MCF 10A (cell line): ENCODE results near the gene NHLRC4. TPM values are rescaled to one million over a fixed set of nuclear protein-coding genes. Genes with fewer than 3 reads are reported as not detected.

Experiments used
- BruUV-seq: library from RNA; stranded (reverse); fragments of 400-500 nt; replicated peaks from 2 replicates; lab custom pipeline; 2021; lab: Mats Ljungman, UMichigan
- CTCF ChIA-PET: fragments of 300-600 bp; sonication (Branson Sonifier 250); formaldehyde crosslinking; extraction: SDS; loops from one replicate; lab custom pipeline; 2021; ENCODE audit warnings: antibody characterized with exemption, inconsistent platforms; lab: Yijun Ruan, JAX
- POLR2A ChIA-PET: fragments of 300-600, 350-650 bp; sonication (Branson Sonifier 250); formaldehyde crosslinking; extraction: SDS; loops from one replicate; lab custom pipeline; 2020; ENCODE audit warnings: antibody characterized with exemption, inconsistent platforms; lab: Yijun Ruan, JAX
- DNase-seq: peaks from one replicate; pipeline ENCODE4 v3.0.0-alpha.2; 2018; ENCODE audit not compliant: unreplicated experiment
- H3K27ac Mint-ChIP-seq: one replicate; pipeline ENCODE4 v1.8.0; 2022; ENCODE audit warnings: mild to moderate bottlenecking, low read depth, mixed read lengths; ENCODE audit not compliant: unreplicated experiment
- H3K27me3 Mint-ChIP-seq: one replicate; pipeline ENCODE4 v1.8.0; 2022; ENCODE audit warnings: mixed read lengths; ENCODE audit not compliant: insufficient read depth, unreplicated experiment
- H3K36me3 Mint-ChIP-seq: one replicate; pipeline ENCODE4 v1.8.0; 2022; ENCODE audit warnings: mild to moderate bottlenecking, moderate library complexity, mixed read lengths; ENCODE audit not compliant: insufficient read depth, unreplicated experiment
- H3K4me1 Mint-ChIP-seq: one replicate; pipeline ENCODE4 v1.8.0; 2022; ENCODE audit warnings: mixed read lengths; ENCODE audit not compliant: insufficient read depth, unreplicated experiment
- H3K4me3 Mint-ChIP-seq: one replicate; pipeline ENCODE4 v1.8.0; 2022; ENCODE audit warnings: mild to moderate bottlenecking, moderate library complexity, mixed read lengths; ENCODE audit not compliant: unreplicated experiment
- H3K9me3 Mint-ChIP-seq: one replicate; pipeline ENCODE4 v1.8.0; 2022; ENCODE audit warnings: mixed read lengths; ENCODE audit not compliant: unreplicated experiment
- intact Hi-C: fragments of 100-400 bp; cut with micrococcal nuclease; formaldehyde crosslinking; loops from 2 replicates; pipeline ENCODE4 v1.14.1; 2022
- total RNA-seq: library from RNA; stranded (reverse); gene quantifications from 2 replicates; pipeline ENCODE4 v1.2.3, GENCODE V29; 2022
- TF ChIP-seq, protein P1 (sequence below): fragments of 200-600 bp; IDR thresholded peaks from one replicate; pipeline ENCODE4 v1.8.0; 2022; ENCODE audit warnings: antibody characterized with exemption, mild to moderate bottlenecking; ENCODE audit not compliant: unreplicated experiment

Gene NHLRC4
- total RNA-seq, 1 experiment from 2014 or later: not detected

DNA sequence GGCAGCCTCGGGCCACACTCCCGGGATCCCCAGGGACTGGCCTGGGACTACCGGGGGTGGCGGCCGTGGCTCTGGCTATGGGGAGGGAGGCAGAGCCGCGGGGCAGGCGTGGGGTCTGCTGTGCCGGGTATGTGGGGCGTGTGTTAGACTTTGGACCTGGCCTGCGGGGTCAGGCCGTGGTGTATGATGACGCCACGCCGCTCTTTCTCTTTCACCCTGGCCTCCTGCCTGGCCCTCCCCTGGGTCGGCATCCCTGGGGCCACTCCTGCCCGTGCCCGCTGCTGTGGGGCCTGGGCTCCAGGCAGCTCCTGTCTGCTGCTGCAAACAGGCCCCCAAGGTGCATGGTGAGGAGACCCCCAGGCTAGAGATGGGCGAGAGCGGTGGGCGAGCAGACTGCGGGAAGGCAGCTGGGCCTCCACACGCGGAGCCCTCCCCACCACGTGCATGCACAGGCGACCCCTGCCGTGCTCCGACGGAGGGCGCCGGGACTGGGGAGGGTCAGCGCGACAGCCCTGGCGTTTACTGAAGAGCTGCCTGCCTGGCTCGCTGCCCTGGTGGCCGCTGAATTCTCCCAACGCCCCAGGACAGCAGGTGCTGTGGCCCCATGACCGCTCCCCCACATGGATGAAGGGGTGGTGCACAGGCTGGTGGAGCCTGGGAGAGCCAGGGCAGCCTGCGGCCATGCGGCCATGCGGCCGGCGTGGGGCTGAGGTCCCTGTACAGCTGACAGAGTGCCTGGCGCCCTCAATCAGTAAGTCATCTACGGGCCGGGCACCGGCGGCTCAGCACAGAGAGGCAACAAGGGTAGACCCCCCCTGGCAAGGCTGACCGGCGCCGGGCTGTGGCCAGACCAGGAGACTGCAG is 23.3 kb upstream of the NHLRC4 start:
- no TSS peak for BruUV-seq
- Mint-ChIP-seq H3K9me3 (no peaks in the 10 kb centered on the region), H3K27ac (no peak overlapping the region), H3K27me3 (no peaks in the 10 kb centered on the region), H3K4me3 (no peak overlapping the region), H3K4me1 (no peaks in the 10 kb centered on the region), H3K36me3 (peaks cover 26% of the 10 kb centered on the region)
- POLR2A ChIA-PET: interaction anchor here (0.6 kb wide), 2 partner anchors 16 to 864 kb away, joined by 3 to 4 read pairs; no protein-coding TSS in a partner anchor
- CTCF ChIA-PET: interaction anchor here (0.5 kb wide), 1 partner anchor 437 kb away, joined by 4 read pairs; no protein-coding TSS in a partner anchor
- TF ChIP-seq, protein P1, sequence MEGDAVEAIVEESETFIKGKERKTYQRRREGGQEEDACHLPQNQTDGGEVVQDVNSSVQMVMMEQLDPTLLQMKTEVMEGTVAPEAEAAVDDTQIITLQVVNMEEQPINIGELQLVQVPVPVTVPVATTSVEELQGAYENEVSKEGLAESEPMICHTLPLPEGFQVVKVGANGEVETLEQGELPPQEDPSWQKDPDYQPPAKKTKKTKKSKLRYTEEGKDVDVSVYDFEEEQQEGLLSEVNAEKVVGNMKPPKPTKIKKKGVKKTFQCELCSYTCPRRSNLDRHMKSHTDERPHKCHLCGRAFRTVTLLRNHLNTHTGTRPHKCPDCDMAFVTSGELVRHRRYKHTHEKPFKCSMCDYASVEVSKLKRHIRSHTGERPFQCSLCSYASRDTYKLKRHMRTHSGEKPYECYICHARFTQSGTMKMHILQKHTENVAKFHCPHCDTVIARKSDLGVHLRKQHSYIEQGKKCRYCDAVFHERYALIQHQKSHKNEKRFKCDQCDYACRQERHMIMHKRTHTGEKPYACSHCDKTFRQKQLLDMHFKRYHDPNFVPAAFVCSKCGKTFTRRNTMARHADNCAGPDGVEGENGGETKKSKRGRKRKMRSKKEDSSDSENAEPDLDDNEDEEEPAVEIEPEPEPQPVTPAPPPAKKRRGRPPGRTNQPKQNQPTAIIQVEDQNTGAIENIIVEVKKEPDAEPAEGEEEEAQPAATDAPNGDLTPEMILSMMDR: no peak
- intact Hi-C loops: no loop called here
- no peak for DNase-seq

DNA sequence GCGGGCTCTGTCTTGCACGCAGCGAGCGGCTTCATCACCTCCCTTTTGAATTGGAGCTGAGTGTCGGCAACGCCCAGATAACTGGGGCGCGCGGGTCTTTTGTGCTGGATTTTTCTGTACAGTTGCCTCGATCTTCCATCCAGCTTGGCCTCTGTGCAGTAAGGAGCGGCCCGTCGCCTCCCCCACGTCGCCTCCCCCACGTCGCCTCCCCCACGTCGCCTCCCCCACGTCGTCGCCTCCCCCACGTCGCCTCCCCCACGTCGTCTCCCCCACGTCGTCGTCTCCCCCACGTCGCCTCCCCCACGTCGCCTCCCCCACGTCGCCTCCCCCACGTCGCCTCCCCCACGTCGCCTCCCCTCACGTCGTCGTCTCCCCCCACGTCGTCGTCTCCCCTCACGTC is 22.3 kb upstream of the NHLRC4 start:
- peaks cover 19% of the 10 kb centered on the region for H3K36me3 Mint-ChIP-seq
- TF ChIP-seq, protein P1: no peak
- no peak for DNase-seq
- H3K27me3 Mint-ChIP-seq: no peaks in the 10 kb centered on the region
- no peak overlapping the region for H3K27ac Mint-ChIP-seq
- H3K9me3 Mint-ChIP-seq: no peaks in the 10 kb centered on the region
- no peaks in the 10 kb centered on the region for H3K4me1 Mint-ChIP-seq
- ChIA-PET POLR2A (interaction anchor here (0.6 kb wide), 2 partner anchors 208 to 863 kb away, joined by 3 to 4 read pairs; no protein-coding TSS in a partner anchor), CTCF (no interaction called here)
- no TSS peak for BruUV-seq
- intact Hi-C loops: no loop called here
- no peak overlapping the region for H3K4me3 Mint-ChIP-seq

DNA sequence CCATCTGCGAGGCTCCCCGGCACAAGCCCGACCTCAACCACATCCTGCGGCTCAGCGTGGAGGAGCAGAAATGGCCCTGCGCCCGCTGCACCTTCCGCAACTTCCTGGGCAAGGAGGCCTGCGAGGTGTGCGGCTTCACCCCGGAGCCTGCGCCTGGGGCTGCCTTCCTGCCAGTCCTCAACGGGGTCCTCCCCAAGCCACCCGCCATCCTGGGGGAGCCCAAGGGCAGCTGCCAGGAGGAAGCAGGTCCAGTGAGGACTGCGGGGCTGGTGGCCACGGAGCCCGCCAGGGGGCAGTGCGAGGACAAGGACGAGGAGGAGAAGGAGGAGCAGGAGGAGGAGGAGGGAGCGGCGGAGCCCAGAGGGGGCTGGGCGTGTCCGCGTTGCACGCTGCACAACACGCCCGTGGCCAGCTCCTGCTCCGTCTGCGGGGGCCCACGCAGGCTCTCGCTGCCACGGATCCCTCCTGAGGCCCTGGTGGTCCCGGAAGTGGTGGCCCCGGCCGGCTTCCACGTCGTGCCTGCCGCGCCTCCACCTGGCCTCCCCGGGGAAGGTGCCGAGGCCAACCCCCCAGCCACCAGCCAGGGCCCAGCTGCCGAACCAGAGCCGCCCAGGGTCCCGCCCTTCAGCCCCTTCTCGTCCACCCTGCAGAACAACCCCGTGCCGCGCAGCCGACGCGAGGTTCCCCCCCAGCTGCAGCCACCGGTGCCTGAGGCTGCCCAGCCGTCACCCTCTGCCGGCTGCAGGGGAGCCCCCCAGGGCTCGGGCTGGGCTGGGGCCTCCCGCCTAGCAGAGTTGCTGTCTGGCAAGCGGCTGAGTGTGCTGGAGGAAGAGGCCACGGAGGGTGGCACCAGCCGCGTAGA is 19.7 kb upstream of the NHLRC4 start:
- no peak overlapping the region for H3K4me3 Mint-ChIP-seq
- H3K36me3 Mint-ChIP-seq: peaks cover 6% of the 10 kb centered on the region
- POLR2A ChIA-PET: no interaction called here
- TF ChIP-seq, protein P1: no peak
- no peaks in the 10 kb centered on the region for H3K27me3 Mint-ChIP-seq
- no peaks in the 10 kb centered on the region for H3K9me3 Mint-ChIP-seq
- H3K27ac Mint-ChIP-seq: no peak overlapping the region
- DNase-seq: no peak
- H3K4me1 Mint-ChIP-seq: no peaks in the 10 kb centered on the region
- intact Hi-C loops: no loop called here
- BruUV-seq: no TSS peak
- CTCF ChIA-PET: interaction anchor here (0.7 kb wide), 1 partner anchor 19 kb away, joined by 3 read pairs; no protein-coding TSS in a partner anchor

DNA sequence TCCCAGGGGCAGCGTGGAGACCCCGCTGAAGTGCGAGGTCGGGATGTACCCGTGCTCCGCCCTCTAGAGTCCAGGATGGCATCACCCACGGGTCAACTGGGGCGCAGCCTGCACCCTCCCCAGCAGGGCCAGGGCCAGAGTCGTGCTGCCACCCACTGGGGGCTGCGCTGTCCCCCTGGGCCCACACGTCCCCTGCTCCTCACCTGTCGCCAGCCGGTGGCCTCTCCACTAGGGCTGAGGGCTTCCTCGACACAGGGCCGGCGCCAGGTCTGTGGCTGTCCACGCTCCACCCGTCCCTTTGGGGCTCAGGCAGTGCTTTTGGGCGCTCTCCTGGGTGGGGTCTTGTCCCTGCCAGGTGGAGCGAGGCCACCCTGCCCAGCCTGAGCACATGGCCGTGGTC is 18.2 kb upstream of the NHLRC4 start:
- TF ChIP-seq, protein P1: no peak
- peaks cover 6% of the 10 kb centered on the region for H3K36me3 Mint-ChIP-seq
- CTCF ChIA-PET: no interaction called here
- BruUV-seq: no TSS peak
- intact Hi-C loops: no loop called here
- H3K27me3 Mint-ChIP-seq: no peaks in the 10 kb centered on the region
- POLR2A ChIA-PET: no interaction called here
- H3K27ac Mint-ChIP-seq: no peak overlapping the region
- DNase-seq: no peak
- H3K4me3 Mint-ChIP-seq: no peak overlapping the region
- H3K4me1 Mint-ChIP-seq: no peaks in the 10 kb centered on the region
- H3K9me3 Mint-ChIP-seq: no peaks in the 10 kb centered on the region
